Fibroblast of the conjunctiva (primary cell): ENCODE data around the gene NUP107.

Experiments
- DNase-seq: peaks from one replicate; pipeline ENCODE4 v3.0.0-alpha.2; 2010; ENCODE audit warnings: low read depth

NUP107 gene

DNA sequence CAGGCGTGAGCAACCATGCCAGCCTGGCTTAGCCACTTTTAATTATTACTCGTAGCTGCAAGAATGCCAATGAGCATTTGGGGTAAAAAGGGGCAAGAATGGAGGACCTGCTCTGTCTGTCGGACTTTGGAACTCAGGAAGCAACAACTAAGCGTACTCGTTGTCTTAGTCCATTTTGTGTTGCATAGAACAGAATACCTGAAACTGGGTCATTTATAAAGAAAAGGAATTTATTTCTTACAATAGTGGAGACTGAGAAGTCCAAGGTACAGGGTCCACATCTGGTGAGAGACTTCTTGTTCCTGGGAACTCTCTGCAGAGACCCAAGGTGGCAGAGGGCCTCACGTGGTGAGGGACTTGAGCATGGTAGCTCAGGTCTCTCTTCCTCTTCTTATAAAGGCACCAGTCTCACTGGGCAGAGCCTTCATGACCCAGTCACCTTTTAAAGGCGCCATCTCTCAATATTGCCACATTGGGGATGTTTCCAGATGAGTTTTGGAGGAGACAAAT lies 88.4 kb downstream of the NUP107 start:
- DNase-seq = no peak

DNA sequence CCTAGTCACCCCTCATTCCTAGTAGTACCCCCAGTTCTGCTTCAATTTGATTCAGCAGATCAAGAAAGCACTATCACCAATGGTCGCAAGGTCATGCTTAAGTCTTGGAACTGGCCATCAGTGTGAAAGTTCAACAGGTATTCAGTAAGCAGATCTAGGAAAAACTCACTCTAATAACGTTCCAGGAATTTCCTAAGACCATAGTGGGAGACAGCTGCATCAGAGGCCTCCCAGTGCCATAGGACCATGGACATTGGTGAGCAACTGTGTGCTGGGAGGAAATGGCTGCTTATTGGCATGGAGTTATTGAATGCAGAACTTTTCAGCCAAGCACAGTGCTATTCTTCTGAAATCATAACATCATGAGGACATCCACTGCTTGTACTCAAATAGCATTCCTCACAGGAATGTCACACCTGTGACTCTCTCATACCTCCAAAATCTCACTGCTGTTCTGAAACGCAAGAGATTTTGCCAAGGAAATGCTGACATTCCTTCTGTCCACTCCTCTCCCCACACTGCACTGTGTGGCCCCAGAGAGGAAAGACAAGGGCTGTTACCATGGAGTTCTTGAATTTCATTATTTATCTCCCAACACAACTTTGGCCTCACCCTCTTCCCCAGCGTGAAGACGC lies 90.3 kb downstream of the NUP107 start:
- DNase-seq = no peak

DNA sequence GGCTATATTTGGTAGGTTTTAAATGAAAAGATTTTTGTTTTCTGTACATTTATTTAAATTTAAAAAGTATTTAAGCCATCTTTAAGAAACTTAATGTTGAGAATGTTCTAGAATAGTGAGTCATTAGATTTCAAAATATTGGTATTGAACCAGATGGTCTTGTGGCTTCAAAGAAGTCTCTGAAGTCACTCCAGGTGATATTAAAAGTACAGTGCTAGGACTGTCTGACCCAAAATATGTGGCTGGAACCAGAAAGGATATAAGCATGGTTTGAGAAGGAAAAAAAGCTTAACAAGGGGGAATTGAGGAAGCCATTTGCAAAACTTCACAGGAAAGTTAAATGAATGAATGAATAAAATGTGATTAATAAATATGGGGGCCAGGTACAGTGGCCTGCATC lies 92.5 kb downstream of the NUP107 start:
- no peak for DNase-seq

DNA sequence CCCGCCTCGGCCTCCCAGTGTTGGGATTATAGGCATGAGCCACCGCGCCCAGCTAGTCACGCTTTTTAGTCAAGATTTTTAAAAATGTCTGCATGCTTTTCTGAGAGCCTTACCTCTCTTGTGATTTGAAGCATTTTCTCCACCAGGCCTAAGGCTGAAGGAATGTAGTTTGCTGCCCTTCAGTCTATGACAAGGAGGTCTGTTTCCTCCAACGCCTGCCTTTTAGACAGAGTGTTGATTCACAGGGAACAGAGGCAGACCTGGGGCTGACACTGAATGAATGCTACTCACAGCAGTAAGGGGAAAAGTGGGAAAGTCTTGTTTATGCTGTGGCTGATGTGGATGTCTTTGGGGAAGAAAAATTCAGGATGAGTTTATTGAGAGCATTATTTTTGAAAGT lies 94.0 kb downstream of the NUP107 start:
- DNase-seq = no peak

DNA sequence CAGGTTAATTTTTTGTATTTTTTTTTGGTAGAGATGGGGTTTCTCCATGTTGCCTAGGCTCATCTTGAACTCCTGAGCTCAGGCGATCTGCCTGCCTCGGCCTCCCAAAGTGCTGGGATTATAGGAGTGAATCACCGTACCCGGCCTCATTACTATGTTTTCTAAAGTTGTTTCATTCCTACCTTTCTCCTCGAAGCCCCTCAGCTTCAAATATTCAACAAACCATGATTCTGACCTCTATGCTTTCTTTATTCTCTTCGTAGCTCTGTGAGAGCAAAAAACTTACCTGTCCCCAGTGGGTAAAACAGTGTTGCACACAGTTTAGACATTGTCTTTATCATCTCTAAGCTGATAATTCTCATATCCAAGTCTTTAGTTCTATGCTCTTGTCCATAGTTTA lies 95.0 kb downstream of the NUP107 start:
- no peak for DNase-seq

DNA sequence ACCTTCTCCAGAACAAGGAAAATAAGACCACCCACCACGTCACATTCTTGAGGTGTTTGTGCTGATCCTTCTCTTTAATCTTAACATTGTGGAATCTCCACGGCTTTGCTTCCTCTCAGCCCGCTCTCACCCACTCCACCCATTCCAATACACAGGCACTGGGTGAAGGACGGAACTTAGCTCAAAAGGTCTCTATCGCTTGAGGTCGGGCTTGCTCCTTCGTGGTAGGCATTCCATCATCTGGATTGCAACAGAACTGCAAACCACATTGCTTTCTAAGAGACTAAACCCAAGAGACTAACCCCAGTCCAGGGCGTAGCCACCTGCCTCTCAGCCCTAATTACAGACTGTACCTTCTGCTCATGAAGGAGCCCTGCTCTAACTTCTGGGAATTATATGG lies 97.2 kb downstream of the NUP107 start:
- no peak for DNase-seq

DNA sequence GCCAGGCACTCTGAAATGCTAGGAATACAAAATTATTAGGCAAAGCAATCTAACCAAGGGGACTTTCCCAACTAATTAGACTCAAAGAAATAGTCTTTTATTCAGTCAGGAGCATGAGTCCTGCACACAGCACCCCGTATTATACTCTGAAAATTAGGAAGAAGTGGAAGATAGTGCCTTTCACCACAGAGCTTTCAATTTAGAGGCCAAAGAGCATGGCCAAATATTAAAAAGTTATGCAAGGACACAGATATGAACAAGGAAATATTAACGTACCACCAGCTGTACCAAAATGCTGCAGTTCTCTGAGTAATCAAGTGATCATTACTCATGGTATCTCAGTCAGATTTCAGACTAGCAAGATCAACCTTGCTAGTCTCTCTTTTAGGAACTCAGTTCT lies 98.6 kb downstream of the NUP107 start:
- no peak for DNase-seq

DNA sequence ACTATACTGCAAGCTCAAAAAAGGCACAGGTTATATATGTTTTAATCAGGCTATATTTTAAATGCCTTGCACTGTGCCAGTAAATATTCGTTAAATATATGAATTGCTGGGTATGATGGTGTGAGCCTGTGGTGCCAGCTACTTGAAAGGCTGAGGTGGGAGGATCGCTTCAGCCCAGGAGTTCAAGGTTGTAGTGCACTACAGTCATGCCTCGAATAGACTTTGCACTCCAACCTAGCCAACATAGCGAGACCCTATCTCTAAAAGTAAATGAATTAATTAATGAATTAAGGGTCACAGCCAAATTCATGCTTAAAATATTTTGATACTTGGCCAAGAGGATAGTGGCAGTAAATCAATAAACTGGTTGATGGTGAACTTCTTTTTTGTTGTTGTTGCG lies 99.0 kb downstream of the NUP107 start:
- DNase-seq = no peak

DNA sequence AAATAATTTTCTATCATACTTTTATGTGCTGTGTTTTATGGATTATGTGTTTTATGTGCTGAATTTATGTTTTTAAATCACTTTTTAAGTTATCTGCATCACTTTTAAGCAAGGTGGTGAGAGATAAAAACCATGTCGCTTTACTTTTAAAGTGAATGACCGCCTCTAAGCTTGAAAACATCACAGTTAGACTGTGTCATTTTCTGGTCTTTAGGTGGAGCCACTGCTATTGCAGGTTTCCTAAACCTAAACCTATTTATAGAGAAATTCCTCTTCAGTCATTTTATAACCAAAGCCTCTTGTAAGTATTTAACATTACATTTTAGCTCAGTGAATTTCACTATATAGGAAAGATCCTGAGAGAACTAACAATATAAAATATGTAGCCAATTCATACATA lies 100.2 kb downstream of the NUP107 start:
- DNase-seq = no peak

DNA sequence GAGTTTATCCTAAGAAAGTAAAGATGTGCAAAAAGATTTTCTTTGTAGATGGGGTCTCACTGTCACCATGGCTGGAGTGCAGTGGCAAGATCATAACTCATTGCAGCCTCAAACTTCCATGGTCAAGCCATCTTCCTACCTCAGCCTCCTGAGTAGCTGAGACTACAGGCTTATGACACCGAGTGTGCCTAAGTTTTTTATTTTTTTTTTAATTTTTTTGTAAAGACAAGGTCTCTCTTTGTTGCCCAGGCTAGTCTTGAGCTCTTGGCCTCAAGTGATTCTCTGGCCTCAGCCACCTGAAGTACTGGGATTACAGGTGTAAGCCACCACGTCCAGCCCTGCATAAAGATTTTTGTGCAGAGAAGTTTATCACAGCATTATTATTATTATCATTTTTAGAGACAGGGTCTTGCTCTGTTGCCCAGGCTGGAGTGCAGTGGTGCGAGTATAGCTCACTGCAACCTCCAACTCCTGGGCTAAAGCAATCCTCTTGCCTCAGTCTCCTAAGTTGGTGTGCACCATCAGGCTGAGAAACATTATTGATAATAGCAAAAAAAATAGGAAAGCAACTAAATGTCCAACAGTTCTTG lies 101.9 kb downstream of the NUP107 start:
- no peak for DNase-seq

DNA sequence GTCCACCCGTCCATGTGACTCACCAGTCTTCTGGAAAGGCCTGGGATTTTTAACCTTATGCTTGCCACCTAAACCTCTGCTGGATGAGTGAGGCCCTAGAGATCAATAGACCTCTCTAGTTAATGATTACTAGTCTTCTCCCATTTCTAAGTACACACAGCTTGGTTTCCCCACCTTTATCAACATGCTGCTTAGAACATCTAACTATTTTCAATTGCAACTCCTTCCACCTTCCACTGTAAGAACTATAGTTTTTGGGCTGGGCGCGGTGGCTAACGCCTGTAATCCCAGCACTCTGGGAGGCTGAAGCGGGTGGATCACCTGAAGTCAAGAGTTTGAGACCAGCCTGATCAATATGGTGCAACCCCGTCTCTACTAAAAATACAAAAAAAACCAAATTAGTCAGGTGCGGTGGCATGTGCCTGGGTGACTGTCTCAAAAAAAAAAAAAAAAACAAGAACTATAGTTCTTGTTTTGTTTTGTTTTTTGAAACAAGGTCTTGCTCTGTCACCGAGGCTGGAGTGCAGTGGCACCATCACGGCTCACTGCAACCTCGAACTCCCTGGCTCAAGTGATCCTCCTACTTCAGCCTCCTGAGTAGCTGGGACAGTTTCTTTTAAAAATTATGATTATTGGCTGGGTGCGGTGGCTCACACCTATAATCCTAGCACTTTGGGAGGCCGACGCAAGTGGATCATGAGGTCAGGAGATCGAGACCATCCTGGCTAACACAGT lies 102.5 kb downstream of the NUP107 start:
- no peak for DNase-seq

DNA sequence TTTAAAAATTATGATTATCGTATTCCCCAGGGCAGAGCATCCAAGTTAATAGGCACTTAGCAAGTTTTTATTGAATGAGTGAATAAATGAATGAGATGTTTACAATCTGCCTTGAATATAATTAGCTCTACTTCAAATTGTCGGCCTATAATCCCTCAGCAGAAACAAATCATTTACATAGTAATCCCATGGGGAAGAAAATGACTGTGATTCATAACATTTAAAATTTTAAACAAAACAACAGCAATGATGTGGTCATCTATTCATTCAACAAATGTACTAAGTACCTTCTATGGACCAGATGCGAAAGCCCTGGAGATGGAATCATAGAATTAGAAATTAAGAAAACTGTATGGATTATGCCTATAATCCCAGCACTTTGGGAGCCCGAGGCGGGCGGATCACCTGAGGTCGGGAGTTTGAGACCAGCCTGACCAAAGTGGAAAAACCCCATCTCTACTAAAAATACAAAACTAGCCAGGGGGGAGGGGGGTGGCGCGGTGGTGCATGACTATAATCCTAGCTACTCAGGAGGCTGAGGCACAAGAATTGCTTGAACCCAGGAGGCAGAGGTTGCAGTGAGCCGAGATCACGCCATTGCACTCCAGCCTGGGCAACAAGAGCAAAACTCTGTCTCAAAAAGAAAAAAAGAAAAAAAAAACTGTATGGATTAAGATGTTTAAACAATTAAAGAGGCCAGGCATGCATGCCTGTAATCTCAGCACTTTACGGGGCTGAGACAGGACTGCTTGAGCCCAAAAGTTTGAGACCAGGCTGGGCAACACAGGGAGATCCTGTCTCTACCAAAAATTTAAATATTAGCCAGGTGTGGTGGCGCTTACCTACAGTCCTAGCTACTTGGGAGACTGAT lies 103.5 kb downstream of the NUP107 start:
- DNase-seq = no peak

DNA sequence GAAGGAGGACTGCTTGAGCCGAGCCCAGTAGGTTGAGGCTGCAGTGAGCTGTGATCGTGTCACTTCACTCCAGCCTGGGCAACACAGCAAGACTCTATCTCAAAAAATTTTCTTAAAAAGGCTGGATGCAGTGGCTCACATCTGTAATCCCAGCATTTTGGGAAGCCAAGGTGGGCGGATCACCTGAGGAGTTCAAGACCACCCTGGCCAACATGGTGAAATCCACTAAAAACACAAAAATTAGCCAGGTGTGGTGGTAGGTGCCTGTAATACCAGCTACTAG lies 104.1 kb downstream of the NUP107 start:
- no peak for DNase-seq

DNA sequence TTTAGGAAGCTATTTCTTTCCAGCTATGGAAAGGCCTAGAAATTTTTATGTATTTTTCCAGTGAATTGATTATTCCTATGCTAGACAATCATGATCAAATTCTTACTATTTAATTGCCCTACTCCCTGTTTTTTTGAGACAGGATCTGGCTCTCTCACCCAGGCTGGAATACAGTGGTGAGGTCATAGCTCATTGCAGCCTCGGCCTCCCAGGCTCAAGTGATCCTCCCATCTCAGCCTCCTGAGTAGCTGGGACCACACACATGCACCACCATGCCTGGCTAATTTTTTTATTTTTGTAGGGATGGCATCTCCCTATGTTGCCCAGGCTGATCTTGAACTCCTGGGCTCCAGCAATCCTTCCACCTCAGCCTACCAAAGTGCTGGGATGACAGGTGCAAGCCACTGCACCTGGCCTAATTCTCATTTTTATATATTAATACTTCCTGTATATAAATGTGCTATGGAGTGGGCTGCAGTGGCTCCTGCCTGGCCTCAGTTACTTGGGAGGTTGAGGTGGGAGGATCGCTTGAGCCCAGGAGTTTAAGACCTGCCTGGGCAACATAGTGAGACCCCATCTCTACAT lies 105.2 kb downstream of the NUP107 start:
- DNase-seq = no peak

DNA sequence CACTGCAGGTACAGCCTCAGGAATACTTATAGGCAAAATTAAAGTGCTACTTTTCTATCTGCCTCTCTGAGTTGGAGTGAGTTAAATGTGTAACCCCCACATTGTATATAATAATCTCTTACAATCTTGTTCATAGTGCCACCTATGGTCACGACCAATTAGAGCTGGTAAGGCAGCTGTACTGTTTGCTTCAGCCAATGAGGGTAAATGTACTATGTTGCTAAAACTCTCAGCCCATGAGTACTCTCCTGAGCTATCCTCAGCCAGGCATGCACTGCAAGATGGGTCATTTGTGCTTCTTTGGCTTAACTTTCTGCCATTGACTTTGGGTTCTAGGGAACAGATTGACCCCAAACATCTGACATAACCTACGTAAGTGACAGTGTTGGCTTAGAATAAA lies 106.2 kb downstream of the NUP107 start:
- DNase-seq = no peak

DNA sequence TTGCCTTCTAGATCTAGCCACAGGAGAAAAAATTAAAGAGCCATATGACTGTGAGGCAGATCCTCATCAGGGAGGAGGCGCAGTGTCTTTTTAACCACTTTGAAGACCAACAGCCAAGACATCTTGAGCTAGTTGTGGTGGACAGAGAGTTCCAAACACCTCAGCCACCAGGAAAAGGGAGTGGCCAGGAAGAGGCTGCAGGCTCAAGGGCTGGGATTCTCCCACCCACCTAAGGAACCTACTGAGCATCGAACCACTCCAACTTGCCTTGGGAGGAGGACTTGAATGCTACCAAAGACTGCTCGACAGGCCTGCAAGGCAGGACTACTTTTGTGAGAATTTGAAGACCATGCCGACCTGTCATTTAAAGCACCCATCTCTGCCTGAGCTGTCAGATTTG lies 106.7 kb downstream of the NUP107 start:
- no peak for DNase-seq

DNA sequence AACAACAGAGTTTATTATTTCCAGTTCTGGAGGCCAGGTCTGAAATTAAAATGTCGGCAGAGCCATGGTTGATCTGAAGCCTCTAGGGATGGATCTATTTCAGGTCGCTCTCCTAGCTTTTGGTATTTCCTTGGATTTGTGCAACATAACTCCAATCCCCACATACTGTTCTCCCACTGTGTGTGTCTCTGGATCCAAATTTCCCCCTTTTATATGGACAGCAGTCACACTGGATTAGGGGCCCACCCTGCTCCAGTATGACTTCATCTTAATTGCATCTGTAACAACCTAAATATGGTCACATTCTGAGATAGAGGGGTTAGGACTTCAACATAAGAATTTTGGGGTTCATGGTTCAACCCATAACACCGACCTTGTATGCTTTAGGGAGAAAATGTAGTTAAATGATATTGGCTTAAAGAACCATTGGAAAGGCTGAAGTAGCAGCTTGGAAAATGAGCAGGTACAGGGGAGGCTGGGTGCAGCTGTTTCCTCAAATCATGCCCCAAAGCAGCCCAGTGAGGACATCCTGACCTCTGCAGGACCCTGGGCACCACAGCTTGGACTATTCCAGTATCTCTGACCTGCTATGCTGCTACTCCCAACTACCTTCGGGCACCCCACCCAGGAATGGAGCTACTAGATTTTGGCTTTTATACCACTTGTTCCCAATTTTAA lies 107.3 kb downstream of the NUP107 start:
- DNase-seq = no peak

DNA sequence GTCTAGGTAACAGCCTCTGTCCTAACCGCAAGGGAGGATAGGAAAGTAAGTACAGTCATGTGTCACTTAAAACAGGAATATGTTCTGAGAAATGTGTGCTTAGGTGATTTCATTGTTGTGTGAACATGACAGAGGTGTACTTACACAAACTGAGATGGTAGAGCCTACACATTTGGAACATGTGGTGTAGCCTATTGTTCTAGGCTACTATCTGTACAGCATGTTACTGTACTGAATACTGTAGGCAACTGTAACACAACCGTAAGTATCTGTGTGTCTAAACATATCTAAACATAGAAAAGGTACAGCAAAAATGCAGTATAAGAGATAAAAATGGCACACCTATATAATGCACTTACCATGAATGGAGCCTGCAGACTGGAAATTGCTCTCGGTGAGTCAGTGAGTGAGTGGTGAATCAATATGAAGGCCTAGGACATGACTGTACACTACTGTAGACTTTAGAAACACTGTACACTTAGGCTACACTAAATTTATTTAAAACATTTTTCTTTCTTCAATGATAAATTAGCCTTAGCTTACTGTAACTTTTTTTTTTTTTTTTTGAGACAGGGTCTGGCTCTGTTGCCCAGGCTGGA lies 108.0 kb downstream of the NUP107 start:
- DNase-seq = no peak
